AML-193 (cell line): Measurements from ENCODE around the gene MBNL1.

Source experiments
- DNase-seq, 2 experiments: peaks; one replicate each; lab custom pipeline; 2025; lab: John Stamatoyannopoulos, UW

The MBNL1 gene, protein sequence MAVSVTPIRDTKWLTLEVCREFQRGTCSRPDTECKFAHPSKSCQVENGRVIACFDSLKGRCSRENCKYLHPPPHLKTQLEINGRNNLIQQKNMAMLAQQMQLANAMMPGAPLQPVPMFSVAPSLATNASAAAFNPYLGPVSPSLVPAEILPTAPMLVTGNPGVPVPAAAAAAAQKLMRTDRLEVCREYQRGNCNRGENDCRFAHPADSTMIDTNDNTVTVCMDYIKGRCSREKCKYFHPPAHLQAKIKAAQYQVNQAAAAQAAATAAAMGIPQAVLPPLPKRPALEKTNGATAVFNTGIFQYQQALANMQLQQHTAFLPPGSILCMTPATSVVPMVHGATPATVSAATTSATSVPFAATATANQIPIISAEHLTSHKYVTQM

DNA sequence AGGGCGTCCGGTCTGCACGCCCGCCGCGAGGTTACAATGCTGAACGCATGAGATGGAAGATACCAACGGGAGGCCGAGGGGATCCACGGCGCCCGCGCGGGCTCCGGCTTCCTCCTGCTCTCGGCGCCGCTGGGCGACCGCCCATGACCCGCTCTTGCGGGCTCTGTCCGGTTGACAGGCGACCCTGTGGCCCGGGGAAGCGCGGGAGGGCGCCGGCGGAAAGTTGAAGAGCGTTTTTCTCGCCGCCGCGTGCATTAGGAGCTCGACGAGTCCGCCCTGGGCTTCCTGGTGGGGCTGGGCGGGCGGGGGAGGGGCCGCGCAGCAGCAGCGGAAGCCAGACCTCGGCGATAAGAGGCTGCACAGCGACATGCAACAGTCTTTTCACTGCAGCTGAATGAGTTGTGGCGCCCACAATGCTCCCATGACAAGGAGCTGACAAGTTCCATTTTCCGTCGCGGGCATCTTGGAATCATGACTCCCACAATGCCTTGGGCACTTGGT lies at the start of gene MBNL1:
Gene MBNL1 (plus strand): TSS at position 375 of the 501 bp plus-strand sequence. CDS start 31,265 bp downstream, outside the sequence.
- peak; percentile 91 to 95 for DNase-seq

DNA sequence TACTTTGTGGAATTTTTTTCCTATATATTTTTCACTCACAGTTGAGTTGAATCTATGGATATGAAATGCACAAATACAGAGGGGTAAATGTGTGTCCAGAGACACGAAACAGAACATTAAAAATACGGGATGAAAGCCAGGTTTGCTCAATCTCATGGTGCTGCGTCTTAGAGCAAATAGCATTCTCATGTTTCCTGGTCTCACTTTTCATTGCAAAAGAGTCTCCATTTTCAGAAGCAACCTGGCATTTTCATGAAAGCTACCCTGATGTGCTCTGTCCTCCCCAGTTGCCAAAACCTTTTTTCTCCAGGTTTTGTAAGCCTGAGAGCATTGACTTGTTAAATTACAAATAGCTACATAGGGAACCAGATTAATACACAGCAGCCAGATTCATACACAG lies 49.5 kb upstream of the MBNL1 start:
- DNase-seq = no peak

DNA sequence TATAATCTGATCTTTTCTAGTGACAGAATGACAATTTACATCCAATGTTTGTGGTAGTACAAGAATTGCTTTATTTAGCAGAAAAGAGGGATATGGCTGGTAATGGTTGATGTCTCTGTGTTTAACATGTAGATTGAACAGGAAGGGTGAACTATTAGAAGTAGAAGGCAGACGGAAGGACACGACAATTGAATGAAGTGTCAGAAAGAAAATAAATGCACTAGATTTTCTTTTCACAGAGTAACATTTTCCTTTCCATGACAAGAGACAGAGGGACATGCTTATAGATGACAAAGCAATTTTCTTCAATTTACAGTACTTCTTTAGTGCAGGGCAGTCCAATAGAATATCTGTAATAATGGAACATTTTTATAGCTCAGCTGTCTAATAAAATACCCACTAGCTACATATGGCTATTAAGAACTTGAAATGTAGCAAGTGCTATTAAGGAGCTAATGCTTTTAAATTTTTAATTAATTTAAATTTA lies 48.9 kb upstream of the MBNL1 start:
- no peak for DNase-seq

DNA sequence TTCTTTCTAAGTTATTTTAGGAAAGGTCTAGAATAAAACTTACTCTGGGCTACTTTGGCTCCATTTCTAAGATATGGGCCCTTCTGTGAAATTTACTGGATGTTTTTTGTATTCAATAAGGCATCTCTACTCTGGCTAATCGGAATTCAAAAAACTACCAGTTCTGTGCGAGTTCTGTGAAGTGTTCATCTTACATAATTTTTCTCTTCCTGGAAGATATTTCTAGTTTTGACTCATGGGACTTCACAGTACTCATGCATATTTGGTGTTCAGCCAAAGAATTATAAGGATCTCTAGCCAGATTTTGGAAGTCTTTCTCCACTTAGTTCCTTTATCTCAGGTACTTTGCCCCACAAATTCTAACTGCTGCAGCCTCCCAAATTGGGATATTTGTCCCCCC lies 46.4 kb upstream of the MBNL1 start:
- peak; percentile 61 to 71 for DNase-seq

DNA sequence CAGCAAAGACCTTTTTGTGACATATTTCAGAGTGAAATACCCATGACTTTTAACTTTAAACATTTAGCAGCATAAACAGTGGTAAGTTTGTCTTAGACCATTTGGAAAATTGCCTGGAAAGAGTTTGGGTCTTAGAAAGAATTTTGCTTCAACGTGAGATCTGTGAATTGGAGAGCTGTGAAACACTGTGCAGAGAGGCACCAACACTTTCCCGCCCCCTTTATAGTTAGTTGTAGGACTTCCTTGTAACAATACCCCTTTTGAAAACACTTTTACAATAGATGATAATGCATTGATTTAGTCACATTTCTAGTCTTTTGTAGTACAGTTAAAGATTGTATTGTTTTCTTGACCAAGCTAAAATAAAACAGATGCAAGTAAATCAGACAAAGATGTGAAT lies 43.5 kb upstream of the MBNL1 start:
- no peak for DNase-seq

DNA sequence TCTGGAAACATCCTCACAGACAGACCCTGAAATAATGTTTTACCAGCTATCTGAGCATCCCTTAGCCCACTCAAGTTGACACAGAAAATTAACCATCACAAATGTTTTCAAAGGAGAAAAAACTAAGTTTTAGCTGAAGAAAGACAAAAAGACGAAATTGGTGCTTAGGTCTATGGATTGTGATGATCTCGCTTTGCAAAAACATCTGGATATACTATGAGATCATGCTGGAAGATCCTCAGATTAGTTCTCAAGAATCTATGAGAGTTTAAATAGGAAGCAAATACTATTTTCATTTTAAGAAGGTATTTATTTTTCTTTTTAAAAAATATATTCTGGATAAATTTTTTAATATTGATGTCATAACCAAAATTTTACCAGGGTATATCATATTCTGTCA lies 42.6 kb upstream of the MBNL1 start:
- DNase-seq = no peak

DNA sequence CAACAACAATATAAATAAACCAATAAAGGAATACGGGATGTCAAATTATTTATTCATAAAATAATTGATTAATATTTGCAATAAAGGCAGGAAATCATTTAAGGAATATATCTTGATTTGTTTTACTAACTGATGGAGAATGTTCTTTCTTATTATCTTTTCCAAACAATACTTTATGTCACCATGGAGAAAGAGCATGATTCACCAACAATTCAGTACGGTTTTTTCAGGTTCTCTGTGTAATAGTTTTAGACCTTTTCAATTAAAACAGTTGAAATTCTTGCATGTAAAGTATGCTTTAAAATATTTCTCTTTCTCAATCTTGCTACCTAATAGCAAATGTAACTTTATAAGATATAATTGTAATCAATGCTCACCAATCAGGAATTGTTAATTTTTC lies 41.7 kb upstream of the MBNL1 start:
- no peak for DNase-seq

DNA sequence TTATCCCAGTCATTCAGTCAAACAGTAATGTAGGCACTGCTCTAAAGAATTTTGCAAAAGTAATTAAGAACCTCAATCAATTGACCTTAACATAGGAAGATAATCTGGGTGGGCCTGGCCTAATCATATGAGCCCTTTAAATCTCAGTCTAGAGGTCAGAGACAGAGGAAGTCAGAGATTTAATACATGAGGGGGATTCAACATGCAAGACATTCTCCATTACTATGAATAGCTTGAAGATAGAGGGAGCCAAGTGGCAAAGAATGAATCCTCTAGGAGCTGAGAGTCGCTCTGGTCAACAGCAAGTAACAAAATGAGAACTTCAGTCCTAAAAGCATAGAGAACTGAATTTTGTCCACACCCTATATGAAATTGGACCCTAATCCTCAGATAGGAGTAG lies 39.0 kb upstream of the MBNL1 start:
- DNase-seq = no peak

DNA sequence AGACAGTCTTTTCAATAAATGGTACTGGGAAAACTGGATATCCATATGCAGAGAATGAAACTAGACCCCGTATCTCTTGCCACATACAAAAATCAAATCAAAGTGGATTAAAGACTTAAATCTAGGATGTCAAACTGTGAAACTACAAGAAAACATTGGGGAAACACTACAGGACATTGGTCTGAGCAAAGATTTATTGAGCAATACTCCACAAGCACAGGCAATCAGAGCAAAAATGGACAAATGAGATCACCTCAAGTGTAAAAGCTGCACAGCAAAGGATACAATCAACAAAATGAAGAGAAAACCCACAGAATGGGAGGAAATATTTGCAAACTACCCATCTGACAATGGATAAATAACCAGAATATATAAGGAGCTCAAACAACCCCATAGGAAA lies 38.4 kb upstream of the MBNL1 start:
- peak in 1 of 2 experiments; percentile 42 for DNase-seq

DNA sequence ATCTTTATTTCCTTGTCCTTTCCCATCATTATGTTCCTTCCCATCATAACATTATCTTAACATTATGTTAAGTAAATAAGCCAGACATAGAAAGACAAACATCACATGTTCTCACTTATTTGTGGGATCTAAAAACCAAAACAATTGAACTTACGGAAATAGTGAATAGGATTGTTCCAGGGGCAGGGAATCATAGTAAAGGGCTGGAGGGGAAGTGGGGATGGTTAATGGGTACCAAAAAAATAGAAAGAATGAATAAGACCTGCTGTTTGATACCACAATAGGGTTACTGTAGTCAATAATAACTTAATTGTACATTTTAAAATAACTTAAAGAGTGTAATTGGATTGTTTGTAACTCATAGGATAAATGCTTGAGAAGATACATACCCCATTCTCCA lies 36.7 kb upstream of the MBNL1 start:
- no peak for DNase-seq

DNA sequence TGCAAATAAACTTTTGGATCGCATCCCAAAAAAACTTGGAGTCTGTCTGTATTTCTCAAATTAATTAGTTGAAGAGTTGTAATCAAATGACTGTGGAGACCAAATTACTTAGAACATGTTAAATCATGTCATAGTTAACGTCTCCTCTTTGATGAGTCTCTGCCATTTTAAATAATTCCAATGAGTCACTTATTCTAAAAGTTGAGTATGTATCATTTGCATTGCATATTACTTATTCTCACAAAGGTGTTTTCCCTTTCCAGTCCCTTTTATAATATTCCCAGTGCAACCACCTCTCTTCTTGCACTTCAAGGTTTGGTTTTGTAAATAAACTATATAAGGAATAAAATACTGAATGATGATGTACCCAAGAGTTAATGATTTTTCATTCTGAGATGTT lies 36.0 kb upstream of the MBNL1 start:
- no peak for DNase-seq

DNA sequence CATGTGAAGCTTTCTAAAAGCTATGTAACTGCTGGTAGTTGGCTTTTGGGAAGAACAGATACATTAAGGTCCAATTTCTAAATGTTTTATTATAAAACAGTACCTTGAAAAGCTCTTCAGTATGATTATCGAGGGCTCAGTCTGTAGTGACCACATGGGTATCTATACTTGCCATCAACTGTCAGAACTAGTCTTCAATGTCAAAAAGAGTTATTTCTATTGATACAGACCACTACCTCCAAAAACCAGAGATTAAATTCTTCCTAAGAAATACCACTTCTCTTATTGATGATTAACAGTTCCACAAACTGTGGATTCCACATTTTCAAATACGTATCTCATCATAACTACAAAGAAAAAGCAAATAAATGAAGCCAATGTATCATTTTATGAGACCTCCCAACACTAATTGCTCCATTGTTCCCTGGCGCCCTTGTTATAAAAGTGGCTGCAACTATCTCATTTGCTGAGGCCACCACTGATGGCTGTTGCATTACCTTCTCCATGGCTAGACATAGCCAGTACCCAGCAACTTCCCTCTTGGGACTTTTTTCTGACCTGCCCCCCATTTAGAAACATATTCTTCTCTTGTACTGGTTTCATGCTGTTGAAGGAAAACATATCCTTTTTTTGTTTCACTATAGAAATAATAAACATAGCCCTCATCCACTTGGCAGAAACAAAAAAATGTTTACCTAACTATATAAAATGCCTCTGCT lies 33.9 kb upstream of the MBNL1 start:
- DNase-seq = no peak

DNA sequence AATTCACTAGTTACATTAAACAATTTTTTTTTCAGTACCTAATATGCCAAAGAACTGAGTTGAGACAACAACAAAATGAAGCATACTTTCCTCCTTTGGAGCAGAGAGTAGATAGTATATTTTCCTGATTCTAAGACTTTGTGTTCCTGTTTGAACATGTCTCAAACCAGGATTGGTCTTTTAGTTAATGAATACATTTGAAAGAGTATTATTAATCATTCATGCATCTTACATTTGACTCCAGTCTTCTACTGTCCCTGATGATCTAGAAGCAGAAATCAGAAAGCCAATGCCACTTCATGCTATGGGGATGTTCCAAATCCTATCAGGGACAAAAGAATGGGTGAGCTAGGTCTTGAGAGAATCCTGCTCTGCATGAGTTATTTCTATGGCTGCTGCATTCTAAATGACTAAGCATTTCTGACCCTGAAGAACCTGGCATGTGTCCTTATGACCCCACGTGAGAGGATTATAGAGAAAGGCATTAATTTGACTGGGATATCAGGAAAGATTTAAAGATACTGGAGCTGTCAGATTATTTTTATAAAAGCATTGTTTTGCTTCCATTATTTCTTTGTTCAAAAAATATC lies 32.9 kb upstream of the MBNL1 start:
- no peak for DNase-seq

DNA sequence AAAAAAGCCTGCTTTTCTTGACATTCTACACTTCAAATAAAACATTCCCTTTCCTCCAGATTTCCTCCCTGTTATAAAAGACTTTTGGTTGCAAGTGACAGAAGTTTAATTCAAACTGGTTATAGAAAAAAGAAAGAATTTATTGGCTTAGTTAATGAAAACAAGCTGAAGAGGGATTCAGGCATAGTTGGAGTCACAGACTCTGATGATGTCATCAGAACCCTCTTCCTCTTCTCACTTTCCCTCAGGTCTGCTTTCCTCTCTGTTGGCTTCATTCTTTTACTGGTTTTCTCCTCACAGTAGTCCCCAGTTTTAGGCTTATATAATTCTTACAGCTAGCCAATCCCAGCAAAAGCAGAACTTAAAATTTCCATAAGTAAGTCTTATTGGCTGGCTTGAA lies 32.0 kb upstream of the MBNL1 start:
- peak; percentile 29 to 41 for DNase-seq

DNA sequence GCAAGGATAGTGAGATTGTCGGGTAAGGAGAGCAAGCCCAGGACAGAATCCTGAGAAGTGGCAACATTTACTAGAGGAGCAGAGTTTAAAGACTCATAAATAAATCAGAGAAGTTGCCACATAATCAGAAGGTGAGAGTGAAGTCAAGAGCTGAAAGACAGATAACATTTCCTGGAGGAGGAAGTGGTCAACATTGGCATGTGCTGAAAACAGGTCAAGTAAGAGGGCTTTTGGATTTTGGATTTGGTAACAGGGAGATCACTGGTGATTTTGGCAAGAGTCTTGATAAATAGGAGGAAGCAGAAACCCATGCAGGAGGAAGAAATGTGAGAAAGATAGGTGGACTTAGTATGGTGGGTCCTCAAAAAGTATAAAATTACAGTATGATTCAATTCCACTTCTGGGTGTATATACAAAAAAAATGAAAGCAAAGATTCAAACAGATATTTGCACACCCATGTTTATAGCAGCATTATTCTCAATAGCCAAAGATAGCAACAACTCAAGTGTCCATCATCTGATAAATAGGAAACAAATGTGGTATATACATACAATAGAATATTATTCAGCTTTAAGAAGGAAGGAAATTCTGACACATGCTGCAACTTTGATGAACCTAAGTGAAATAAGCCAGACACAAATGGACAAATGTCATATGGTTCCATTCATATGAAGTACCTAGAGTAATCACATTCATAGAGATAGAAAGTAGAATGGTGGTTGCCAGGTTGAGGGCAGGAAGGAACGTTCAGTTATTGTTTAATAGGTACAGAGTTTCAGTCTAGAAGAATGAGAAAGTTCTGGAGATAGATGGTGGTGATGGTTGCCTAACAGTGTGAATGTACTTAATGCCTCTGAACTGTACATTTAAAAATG lies 27.3 kb upstream of the MBNL1 start:
- peak; percentile 87 to 89 for DNase-seq

DNA sequence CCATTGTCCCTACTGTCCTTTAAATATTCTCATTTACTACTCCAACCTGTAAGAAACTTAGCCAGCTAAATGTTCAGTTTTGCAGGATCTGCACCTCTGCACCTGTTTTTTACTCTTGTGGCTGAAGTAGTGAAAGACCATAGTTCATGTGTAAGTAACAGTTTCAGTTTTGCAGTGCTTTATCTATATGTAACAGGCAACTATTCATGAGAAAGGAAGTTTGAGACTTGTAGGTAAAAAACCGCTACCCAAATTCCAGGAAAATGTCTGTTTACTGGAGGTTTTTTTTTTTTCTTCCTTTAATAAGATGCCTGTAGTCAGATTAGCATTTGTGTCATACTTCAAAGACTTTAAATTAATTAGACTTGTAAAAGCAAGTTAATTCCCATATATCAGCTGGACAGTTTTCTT lies 25.4 kb upstream of the MBNL1 start:
- DNase-seq = peak in 1 of 2 experiments; percentile 67

DNA sequence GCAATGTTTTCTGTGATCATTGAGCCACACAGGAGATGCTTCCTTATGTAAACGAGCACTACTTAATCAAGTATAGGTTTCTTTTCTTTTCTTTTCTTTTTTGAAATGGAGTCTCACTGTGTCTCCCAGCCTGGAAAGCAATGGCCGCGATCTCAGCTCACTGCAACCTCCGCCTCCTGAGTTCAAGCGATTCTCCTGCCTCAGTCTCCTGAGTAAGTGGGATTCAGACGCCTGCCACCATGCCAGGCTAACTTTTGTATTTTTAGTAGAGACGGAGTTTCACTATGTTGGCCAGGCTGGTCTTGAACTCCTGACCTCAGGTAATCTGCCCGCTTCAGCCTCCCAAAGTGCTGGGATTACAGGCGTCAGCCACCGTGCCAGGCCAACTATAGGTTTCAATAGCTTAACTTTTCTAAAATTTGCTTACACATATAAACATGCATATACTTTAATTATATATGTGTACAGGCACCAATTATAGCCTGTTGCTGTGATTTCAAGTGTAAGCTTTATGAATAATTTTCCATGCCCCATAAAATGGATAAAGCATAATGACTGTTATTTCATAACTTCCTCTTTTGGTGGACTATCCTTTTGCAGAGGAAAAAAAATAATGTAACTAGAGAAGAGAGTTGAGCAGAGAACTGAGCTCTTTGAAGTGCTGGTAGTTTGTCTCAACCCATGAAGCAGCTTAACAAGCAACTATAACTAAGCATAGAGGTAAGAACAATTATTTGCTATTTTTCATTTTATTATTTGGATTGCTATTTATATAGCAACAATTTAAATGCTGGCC lies 24.8 kb upstream of the MBNL1 start:
- DNase-seq = peak; percentile 98

DNA sequence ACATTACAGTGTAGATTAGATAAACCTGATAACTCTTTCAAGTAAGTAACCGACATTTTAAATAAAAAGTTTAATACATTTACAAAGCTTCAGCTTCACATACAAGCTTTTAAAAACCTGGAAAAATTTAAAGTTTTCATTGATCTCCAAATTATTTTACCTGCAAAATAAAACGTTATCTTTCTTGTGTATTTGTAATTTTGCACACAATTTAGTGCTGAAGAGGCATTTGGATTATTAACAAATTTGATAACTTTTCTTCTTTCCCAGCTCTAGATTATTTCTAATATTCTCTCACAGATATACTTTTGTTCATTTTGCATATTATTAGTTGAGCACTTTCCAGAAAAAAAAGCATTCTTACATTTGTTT lies 24.2 kb upstream of the MBNL1 start:
- no peak for DNase-seq

DNA sequence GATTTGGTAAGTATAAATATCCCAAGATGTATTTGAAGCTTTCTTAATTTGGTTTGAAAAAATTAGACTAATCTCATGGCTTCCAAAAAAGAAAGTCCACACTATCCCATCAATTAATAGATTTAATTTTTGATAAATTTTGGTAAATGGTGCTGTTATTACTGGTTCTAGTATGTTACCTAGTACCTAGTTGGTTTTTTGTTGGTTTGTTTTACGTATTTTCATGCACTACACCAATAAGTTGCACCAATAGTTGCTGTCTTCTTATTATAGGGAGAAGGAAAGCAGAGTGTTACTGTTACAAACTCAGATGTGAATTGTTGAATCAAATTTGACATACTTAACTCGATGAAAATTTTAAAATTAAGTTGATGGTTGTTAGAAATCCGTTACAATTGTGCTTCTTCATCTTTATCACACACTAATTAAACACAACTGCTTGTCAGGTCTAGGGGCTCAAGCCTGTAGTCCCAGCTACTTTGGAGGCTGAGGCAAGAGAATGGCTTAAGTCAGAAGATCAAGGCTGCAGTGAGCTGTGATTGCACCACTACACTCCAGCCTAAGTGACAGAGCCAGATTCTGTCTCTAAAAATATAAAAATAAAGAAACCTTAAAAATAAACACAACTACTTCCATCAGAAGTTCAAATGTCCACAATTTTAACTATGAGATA lies 23.1 kb upstream of the MBNL1 start:
- peak; percentile 33 to 70 for DNase-seq

DNA sequence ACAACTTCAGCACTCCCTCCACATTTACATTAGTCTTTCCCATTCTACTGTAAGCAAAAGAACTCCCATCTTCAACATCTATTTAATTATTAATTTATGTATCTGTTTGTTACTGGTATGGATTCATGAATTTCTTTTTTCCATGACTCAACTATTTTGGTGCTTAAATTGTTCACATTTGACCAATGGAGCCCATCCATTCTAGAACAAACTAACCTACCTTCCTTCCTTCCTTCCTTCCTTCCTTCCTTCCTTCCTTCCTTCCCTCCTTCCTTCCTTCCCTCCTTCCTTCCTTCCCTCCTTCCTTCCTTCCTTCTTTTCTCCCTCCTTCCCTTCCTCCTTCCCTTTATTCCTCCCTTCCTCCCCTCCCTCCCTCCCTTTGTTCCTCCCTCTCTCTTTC lies 16.8 kb upstream of the MBNL1 start:
- no peak for DNase-seq
